Loucy (cell line): Measurements from ENCODE around the gene CNTN1.

ENCODE experiments used
- EZH2phosphoT487 ChIP-seq: fragments of 200-600 bp; IDR thresholded peaks from 2 replicates; pipeline ENCODE4 v1.6.1; 2018; ENCODE audit warnings: antibody characterized with exemption, mild to moderate bottlenecking, moderate library complexity, borderline replicate concordance
- TF ChIP-seq, protein P1 (sequence below): fragments of 200-600 bp; sonication (generic); conservative IDR thresholded peaks from 2 replicates; pipeline ENCODE4 v1.5.1; 2014; ENCODE audit warnings: mild to moderate bottlenecking, antibody characterized with exemption, low read length

DNA sequence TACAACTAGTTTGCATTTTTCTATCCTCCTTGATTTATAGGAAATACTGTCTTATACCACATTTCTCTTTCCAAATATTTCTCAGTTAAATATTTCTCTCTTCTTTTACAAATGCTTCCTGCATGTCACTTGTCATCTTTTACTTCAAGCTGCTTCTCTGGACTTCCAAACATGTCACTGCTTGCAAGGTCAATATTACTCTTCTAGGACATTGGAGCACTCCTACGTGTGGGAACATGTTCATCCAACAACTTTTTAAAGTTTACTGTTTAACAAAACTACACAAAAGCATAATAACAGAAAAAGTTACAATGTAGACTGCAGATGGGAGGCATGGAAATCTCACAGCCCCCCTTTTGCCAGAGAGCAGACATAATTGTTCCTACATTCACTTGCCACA, 28.5 kb upstream of the CNTN1 start:
- TF ChIP-seq, protein P1, sequence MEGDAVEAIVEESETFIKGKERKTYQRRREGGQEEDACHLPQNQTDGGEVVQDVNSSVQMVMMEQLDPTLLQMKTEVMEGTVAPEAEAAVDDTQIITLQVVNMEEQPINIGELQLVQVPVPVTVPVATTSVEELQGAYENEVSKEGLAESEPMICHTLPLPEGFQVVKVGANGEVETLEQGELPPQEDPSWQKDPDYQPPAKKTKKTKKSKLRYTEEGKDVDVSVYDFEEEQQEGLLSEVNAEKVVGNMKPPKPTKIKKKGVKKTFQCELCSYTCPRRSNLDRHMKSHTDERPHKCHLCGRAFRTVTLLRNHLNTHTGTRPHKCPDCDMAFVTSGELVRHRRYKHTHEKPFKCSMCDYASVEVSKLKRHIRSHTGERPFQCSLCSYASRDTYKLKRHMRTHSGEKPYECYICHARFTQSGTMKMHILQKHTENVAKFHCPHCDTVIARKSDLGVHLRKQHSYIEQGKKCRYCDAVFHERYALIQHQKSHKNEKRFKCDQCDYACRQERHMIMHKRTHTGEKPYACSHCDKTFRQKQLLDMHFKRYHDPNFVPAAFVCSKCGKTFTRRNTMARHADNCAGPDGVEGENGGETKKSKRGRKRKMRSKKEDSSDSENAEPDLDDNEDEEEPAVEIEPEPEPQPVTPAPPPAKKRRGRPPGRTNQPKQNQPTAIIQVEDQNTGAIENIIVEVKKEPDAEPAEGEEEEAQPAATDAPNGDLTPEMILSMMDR = no peak
- no peak for TF ChIP-seq EZH2phosphoT487
